PC-9 (cell line): ENCODE data around the gene SLC27A4. TPM values are rescaled to one million over a fixed set of nuclear protein-coding genes. Genes with fewer than 3 reads are reported as not detected.
A peak's percentile ranks its signal among the peaks of the same experiment; 100 is the strongest.

Experiments used
- BruUV-seq: library from RNA; stranded (reverse); fragments of 400-500 nt; replicated peaks from 2 replicates; lab custom pipeline; 2021; lab: Mats Ljungman, UMichigan
- CTCF ChIA-PET: fragments of 300-600 bp; sonication (Branson Sonifier 250); formaldehyde crosslinking; loops from one replicate; lab custom pipeline; 2022; ENCODE audit warnings: antibody characterized with exemption; lab: Charles Lee
- POLR2A ChIA-PET: fragments of 300-600 bp; sonication (Branson Sonifier 250); formaldehyde crosslinking; loops from one replicate; lab custom pipeline; 2022; ENCODE audit warnings: antibody characterized with exemption; ENCODE audit not compliant: unreplicated experiment; lab: Charles Lee
- DNase-seq, 2 experiments: peaks; one replicate each; pipeline versions ENCODE4 v3.0.0 to v3.0.0-alpha.2; 2015 to 2022; ENCODE audit warnings: mixed read lengths in 1 of 2
- H2AFZ ChIP-seq: fragments of 200-600 bp; sonication (generic); 2 replicates; pipeline ENCODE4 v1.8.1; 2017; ENCODE audit warnings: antibody characterized with exemption
- H3F3A ChIP-seq: fragments of 200-600 bp; sonication (generic); 2 replicates; pipeline ENCODE4 v1.8.1; 2017; ENCODE audit warnings: antibody characterized with exemption, mild to moderate bottlenecking, low read depth; ENCODE audit not compliant: insufficient read depth
- H3K27ac ChIP-seq: fragments of 200-600 bp; sonication (generic); 2 replicates; pipeline ENCODE4 v1.6.1; 2016; ENCODE audit warnings: mixed run types
- H3K27me3 ChIP-seq: fragments of 200-600 bp; sonication (generic); 2 replicates; pipeline ENCODE4 v1.6.1; 2016; ENCODE audit warnings: low read depth, mixed run types; ENCODE audit not compliant: insufficient read depth
- H3K36me3 ChIP-seq: fragments of 200-600 bp; sonication (generic); 2 replicates; pipeline ENCODE4 v1.6.1; 2016; ENCODE audit warnings: low read depth, mixed run types
- H3K4me1 ChIP-seq: fragments of 200-600 bp; sonication (generic); replicated peaks from 2 replicates; pipeline ENCODE4 v1.6.1; 2016; ENCODE audit warnings: mixed run types; ENCODE audit not compliant: insufficient read depth
- H3K4me2 ChIP-seq: fragments of 200-600 bp; sonication (generic); 2 replicates; pipeline ENCODE4 v1.6.1; 2017; ENCODE audit warnings: mixed run types
- H3K4me3 ChIP-seq: fragments of 200-600 bp; sonication (generic); 2 replicates; pipeline ENCODE4 v1.6.1; 2016; ENCODE audit warnings: mixed run types
- H3K79me2 ChIP-seq: fragments of 200-600 bp; sonication (generic); 2 replicates; pipeline ENCODE4 v1.6.1; 2017; ENCODE audit warnings: low read depth, mixed run types
- H3K9me2 ChIP-seq: fragments of 200-600 bp; sonication (generic); 2 replicates; pipeline ENCODE4 v1.8.1; 2017; ENCODE audit warnings: mild to moderate bottlenecking; ENCODE audit not compliant: insufficient read depth
- H3K9me3 ChIP-seq: fragments of 200-600 bp; sonication (generic); 2 replicates; pipeline ENCODE4 v1.8.1; 2016; ENCODE audit warnings: low read depth; ENCODE audit not compliant: insufficient read depth
- H4K20me1 ChIP-seq: fragments of 200-600 bp; sonication (generic); 2 replicates; pipeline ENCODE4 v1.8.1; 2017; ENCODE audit not compliant: insufficient read depth
- EZH2 ChIP-seq: fragments of 200-600 bp; sonication (generic); IDR thresholded peaks from 2 replicates; pipeline ENCODE4 v1.8.0; 2017; ENCODE audit warnings: antibody characterized with exemption, low read depth
- intact Hi-C: fragments of 100-400 bp; cut with micrococcal nuclease; formaldehyde crosslinking; loops from one replicate; pipeline ENCODE4 v1.10.0; 2022; ENCODE audit not compliant: unreplicated experiment
- total RNA-seq: library from RNA; stranded (reverse); gene quantifications from 2 replicates; pipeline ENCODE4 v1.2.3, GENCODE V29; 2021
- TF ChIP-seq, protein P1 (sequence below): fragments of 200-600 bp; sonication (generic); conservative IDR thresholded peaks from 2 replicates; pipeline ENCODE4 v1.6.1; 2017; ENCODE audit warnings: mixed run types, antibody characterized with exemption, mild to moderate bottlenecking, moderate library complexity

SLC27A4 gene
- total RNA-seq, 1 experiment from 2014 or later: 30.4 TPM

DNA sequence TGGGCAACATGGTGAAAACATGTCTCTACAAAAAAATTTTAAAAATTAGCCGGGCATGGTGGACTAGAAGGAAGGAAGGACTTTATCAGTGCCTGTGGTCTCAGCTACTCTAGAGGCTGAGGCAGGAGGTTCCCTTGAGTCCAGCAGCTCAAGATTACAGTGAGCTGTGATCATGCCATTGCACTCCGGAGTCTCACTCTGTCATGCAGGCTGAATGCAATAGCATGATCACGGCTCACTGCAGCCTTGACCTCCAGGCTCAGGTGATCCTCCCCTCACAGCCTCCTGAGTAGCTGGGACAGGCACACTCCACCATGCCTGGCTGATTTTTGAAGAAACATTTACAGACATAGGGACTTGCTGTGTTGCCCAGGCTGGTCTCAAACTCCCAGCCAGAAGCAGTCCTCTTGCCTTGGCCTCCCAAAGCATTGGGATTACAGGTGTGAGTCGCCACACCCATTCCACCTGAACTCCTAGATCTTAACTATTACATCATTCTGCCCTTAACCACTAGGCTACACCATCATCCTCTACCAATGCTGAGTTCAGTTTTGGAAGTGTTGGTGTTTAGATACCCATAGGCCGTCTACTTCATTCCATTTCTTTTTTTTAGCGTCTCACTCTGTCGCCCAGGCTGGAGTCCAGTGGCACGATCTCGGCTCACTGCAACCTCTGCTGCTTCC is 28.8 kb downstream of the SLC27A4 start:
- ChIA-PET CTCF (interaction anchor here (0.6 kb wide), 1 partner anchor 145 kb away, joined by 8 read pairs; no protein-coding TSS in a partner anchor), POLR2A (interaction anchor here (0.6 to 1.3 kb wide), 2 partner anchors 93 to 402 kb away, joined by 5 to 7 read pairs; partner anchors contain the start of genes GOLGA2 and SWI5)

DNA sequence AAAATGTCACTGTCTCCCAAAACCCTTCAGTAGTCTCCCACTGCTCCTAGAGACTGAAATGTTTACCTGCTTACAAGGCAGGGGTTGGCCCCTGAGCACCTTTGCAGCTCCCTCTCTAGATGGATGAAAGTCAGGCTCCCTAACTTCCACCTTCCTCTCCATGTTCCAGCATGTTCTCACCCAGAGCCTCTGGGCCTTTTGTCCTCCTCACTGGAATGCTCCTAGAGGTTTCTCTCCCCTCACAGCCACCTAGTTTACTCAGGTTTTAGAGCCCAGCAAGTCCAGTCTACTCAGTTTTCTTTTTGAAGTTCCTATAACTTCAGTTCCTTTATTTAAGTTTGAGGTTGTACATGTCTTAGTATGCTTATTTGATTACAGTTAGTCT is 30.0 kb downstream of the SLC27A4 start:
- no peak for DNase-seq
- no TSS peak for BruUV-seq

More for the DNA sequence above, 28.8 kb downstream of the SLC27A4 start:
- no peak for DNase-seq
- H3K36me3 ChIP-seq: no peaks in the 10 kb centered on the region; the same call in 1 of the 2 replicates
- H3K4me2 ChIP-seq: no peak overlapping the region
- H2AFZ ChIP-seq: no peak overlapping the region
- TF ChIP-seq, protein P1, sequence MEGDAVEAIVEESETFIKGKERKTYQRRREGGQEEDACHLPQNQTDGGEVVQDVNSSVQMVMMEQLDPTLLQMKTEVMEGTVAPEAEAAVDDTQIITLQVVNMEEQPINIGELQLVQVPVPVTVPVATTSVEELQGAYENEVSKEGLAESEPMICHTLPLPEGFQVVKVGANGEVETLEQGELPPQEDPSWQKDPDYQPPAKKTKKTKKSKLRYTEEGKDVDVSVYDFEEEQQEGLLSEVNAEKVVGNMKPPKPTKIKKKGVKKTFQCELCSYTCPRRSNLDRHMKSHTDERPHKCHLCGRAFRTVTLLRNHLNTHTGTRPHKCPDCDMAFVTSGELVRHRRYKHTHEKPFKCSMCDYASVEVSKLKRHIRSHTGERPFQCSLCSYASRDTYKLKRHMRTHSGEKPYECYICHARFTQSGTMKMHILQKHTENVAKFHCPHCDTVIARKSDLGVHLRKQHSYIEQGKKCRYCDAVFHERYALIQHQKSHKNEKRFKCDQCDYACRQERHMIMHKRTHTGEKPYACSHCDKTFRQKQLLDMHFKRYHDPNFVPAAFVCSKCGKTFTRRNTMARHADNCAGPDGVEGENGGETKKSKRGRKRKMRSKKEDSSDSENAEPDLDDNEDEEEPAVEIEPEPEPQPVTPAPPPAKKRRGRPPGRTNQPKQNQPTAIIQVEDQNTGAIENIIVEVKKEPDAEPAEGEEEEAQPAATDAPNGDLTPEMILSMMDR: no peak
- no peak for TF ChIP-seq EZH2
- no peaks in the 10 kb centered on the region for H3K9me2 ChIP-seq
- intact Hi-C loops: no loop called here
- H3K9me3 ChIP-seq: no peaks in the 10 kb centered on the region
- H3K27ac ChIP-seq: no peak overlapping the region
- H3F3A ChIP-seq: peaks cover 21% of the 10 kb centered on the region
- no TSS peak for BruUV-seq
- H3K79me2 ChIP-seq: peaks cover 27% of the 10 kb centered on the region
- H3K4me1 ChIP-seq: peaks cover 18% of the 10 kb centered on the region; the same call in 1 of the 2 replicates
- H3K27me3 ChIP-seq: no peaks in the 10 kb centered on the region
- H3K4me3 ChIP-seq: no peak overlapping the region
- H4K20me1 ChIP-seq: no peaks in the 10 kb centered on the region

More for the DNA sequence above, 30.0 kb downstream of the SLC27A4 start:
- CTCF ChIA-PET: interaction anchor here (0.6 to 0.9 kb wide), 4 partner anchors 8 to 400 kb away, joined by 3 to 6 read pairs (median 3); no protein-coding TSS in a partner anchor
- POLR2A ChIA-PET: interaction anchor here (0.6 to 1.3 kb wide), 2 partner anchors 94 to 550 kb away, joined by 3 to 5 read pairs; partner anchors contain the start of genes GOLGA2, PHYHD1 and SWI5
- no peaks in the 10 kb centered on the region for H3K27me3 ChIP-seq
- H3K79me2 ChIP-seq: peaks cover 36% of the 10 kb centered on the region
- peaks cover 18% of the 10 kb centered on the region; the same call in 1 of the 2 replicates for H3K4me1 ChIP-seq
- H3K9me2 ChIP-seq: no peaks in the 10 kb centered on the region
- intact Hi-C loops: loop anchor here (2.0 to 5.0 kb wide), 2 partner anchors 50 to 742 kb away; partner anchors contain the start of genes CERCAM, CRAT and PTPA
- no peaks in the 10 kb centered on the region for H3K9me3 ChIP-seq
- no peaks in the 10 kb centered on the region; the same call in 1 of the 2 replicates for H3K36me3 ChIP-seq
- H3K4me3 ChIP-seq: peak overlapping the region; percentile 66
- peak overlapping the region; percentile 96 for H2AFZ ChIP-seq
- no peak for TF ChIP-seq EZH2
- TF ChIP-seq, protein P1: no peak
- H3F3A ChIP-seq: peaks cover 21% of the 10 kb centered on the region
- H3K27ac ChIP-seq: peak overlapping the region; percentile 42
- H3K4me2 ChIP-seq: peak overlapping the region; percentile 96
- H4K20me1 ChIP-seq: no peaks in the 10 kb centered on the region
